ENCODE measurements around the gene DIS3L2.

DNA sequence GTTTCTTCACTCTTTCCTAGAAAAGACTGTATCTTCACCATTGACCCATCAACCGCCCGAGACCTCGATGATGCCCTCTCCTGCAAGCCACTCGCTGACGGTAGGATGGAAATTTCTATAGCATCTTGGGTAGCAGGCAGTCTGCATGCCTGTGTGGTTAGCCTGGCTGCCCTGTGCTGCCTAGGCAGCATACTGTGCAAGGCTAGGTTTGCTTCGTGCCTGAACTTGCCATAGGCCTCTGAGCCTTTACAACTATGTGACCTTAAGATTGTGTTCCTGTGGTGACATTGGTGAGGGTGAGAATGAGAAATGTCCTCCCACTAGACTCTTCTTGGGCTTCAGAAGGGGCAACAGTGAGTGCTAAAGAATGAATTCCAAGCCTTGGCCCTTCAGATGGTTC, 248.8 kb downstream of the DIS3L2 start:
- TF ChIP-seq EZH2phosphoT487 (IDR thresholded peaks at IDR 0.05; ENCODE audit: insufficient read depth, low read depth) (no peak), EZH2 (IDR thresholded peaks at IDR 0.05; ENCODE audit: insufficient read depth, poor library complexity, severe bottlenecking) (no peak)
